Osteocyte (in vitro differentiated cells): ENCODE results near the gene TSPEAR. TPM values are rescaled to one million over a fixed set of nuclear protein-coding genes. Genes with fewer than 3 reads are reported as not detected.

ENCODE experiments used
- DNase-seq: peaks from one replicate; pipeline ENCODE4 v3.0.0; 2021; ENCODE audit warnings: mixed read lengths; ENCODE audit not compliant: unreplicated experiment; ENCODE audit errors: extremely low spot score
- H3K27ac Mint-ChIP-seq: one replicate; pipeline ENCODE4 v1.8.0; 2021; ENCODE audit warnings: mild to moderate bottlenecking, mixed read lengths; ENCODE audit not compliant: unreplicated experiment
- H3K27me3 Mint-ChIP-seq: one replicate; pipeline ENCODE4 v1.8.0; 2021; ENCODE audit warnings: mixed read lengths; ENCODE audit not compliant: unreplicated experiment
- H3K36me3 Mint-ChIP-seq: one replicate; pipeline ENCODE4 v1.8.0; 2021; ENCODE audit warnings: mixed read lengths; ENCODE audit not compliant: unreplicated experiment
- H3K4me1 Mint-ChIP-seq: one replicate; pipeline ENCODE4 v1.8.0; 2021; ENCODE audit warnings: mixed read lengths; ENCODE audit not compliant: unreplicated experiment
- H3K4me3 Mint-ChIP-seq: one replicate; pipeline ENCODE4 v1.8.0; 2021; ENCODE audit warnings: mild to moderate bottlenecking, moderate library complexity, mixed read lengths; ENCODE audit not compliant: unreplicated experiment
- H3K9me3 Mint-ChIP-seq: one replicate; pipeline ENCODE4 v1.8.0; 2021; ENCODE audit warnings: mixed read lengths; ENCODE audit not compliant: unreplicated experiment
- total RNA-seq: library from RNA; stranded (reverse); gene quantifications from 2 replicates; pipeline ENCODE4 v1.2.1, GENCODE V29; 2021
- TF ChIP-seq, protein P1 (sequence below): fragments of 200-600 bp; sonication (generic); IDR thresholded peaks from 2 replicates; pipeline ENCODE4 v1.5.0; 2021; ENCODE audit warnings: antibody characterized with exemption, mild to moderate bottlenecking, moderate library complexity

Gene TSPEAR
- total RNA-seq, 1 donor from 2014 or later: not detected

DNA sequence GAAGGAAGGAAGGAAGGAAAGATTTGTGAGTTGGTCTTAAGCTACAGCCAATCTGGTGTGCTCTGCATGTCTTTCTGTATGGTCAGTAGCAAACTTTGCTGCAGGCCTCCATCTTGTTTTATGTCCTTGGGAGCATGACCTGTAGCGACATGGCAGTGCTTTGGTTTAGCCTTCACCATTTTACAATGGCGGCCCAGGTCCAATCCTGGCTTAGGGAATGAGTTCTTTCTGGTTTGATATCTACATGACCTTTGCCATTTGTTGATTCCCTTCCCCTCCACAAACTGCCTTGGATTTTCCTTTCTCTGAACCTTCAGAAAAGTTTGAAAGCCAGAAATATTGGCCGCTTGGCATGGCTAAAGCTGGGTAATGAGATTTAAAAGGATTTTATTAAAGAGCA, 30.5 kb upstream of the TSPEAR start:
- peaks cover 18% of the 10 kb centered on the region for H3K4me1 Mint-ChIP-seq
- H3K4me3 Mint-ChIP-seq: no peak overlapping the region
- TF ChIP-seq, protein P1, sequence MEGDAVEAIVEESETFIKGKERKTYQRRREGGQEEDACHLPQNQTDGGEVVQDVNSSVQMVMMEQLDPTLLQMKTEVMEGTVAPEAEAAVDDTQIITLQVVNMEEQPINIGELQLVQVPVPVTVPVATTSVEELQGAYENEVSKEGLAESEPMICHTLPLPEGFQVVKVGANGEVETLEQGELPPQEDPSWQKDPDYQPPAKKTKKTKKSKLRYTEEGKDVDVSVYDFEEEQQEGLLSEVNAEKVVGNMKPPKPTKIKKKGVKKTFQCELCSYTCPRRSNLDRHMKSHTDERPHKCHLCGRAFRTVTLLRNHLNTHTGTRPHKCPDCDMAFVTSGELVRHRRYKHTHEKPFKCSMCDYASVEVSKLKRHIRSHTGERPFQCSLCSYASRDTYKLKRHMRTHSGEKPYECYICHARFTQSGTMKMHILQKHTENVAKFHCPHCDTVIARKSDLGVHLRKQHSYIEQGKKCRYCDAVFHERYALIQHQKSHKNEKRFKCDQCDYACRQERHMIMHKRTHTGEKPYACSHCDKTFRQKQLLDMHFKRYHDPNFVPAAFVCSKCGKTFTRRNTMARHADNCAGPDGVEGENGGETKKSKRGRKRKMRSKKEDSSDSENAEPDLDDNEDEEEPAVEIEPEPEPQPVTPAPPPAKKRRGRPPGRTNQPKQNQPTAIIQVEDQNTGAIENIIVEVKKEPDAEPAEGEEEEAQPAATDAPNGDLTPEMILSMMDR: no peak
- peak; percentile 17 for DNase-seq
- no peaks in the 10 kb centered on the region for H3K36me3 Mint-ChIP-seq
- no peaks in the 10 kb centered on the region for H3K9me3 Mint-ChIP-seq
- H3K27me3 Mint-ChIP-seq: peaks cover 48% of the 10 kb centered on the region
- H3K27ac Mint-ChIP-seq: no peak overlapping the region

DNA sequence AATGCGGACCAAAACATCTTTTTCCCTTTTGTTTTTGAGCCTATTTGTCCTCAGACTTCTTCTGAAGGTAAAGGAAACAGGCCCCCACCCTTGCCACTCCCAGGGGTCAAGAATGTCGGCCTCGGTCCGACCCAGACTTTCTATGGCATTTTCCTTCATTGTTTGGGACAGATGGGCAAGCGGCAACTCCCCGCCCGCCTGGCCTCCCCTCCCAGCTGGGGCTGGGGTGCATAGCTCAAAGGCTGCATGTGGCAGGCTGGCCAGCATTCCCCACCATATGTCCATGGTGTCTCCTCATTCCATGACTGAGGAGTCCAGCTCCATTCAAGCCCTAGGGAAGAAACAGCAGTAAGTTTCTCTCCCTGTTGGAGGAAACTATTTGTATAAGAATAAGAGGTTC, 29.4 kb upstream of the TSPEAR start:
- no peaks in the 10 kb centered on the region for H3K36me3 Mint-ChIP-seq
- H3K27me3 Mint-ChIP-seq: peaks cover 46% of the 10 kb centered on the region
- no peak overlapping the region for H3K27ac Mint-ChIP-seq
- no peak overlapping the region for H3K4me3 Mint-ChIP-seq
- peaks cover 30% of the 10 kb centered on the region for H3K4me1 Mint-ChIP-seq
- TF ChIP-seq, protein P1: no peak
- no peaks in the 10 kb centered on the region for H3K9me3 Mint-ChIP-seq
- DNase-seq: peak; percentile 77

DNA sequence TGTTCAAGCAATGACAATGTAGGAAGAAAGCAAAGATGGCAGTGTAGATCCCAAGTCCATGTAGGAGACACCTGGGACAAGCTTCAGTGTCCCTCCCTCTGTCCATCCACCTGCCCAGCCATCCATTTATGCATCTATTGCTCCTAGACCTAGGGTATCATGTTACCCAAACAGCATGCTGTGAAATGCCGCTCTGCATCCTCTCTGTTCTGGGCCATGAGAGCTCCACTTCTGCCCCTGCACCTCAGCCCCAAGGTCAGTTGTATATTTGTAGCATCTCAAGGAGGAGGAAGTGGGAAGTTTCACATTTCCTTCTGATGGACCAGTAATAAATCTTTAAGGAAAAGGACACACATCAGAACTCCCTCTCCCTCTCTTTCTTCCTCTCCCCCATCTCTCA, 27.9 kb upstream of the TSPEAR start:
- Mint-ChIP-seq H3K27me3 (peaks cover 43% of the 10 kb centered on the region), H3K9me3 (no peaks in the 10 kb centered on the region), H3K4me3 (no peak overlapping the region), H3K27ac (no peak overlapping the region), H3K36me3 (no peaks in the 10 kb centered on the region), H3K4me1 (peaks cover 37% of the 10 kb centered on the region)
- DNase-seq: peak; percentile 8
- TF ChIP-seq, protein P1: no peak

DNA sequence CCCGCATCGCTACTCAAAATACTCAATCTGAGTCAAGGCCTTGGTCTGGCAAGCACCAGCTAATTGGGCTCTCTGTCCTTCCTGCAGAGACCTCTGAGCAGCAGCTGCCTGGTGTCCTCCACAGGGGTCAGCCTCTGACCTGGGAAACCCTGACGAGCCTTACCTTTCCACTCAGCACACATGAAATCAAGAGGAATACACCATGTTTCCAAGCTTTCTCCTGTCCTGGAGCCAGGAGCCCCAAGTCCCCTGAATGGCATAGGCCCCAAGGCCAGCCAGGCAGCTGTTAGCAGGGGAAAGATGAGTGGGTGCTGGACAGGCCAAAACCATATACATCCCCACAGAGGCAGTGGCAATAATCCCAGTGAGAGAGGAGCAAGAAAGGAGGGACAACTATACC, 27.2 kb upstream of the TSPEAR start:
- Mint-ChIP-seq H3K4me1 (peaks cover 42% of the 10 kb centered on the region), H3K27me3 (peaks cover 36% of the 10 kb centered on the region), H3K9me3 (no peaks in the 10 kb centered on the region), H3K36me3 (no peaks in the 10 kb centered on the region), H3K4me3 (no peak overlapping the region), H3K27ac (no peak overlapping the region)
- TF ChIP-seq, protein P1: no peak
- DNase-seq: peak; percentile 64

DNA sequence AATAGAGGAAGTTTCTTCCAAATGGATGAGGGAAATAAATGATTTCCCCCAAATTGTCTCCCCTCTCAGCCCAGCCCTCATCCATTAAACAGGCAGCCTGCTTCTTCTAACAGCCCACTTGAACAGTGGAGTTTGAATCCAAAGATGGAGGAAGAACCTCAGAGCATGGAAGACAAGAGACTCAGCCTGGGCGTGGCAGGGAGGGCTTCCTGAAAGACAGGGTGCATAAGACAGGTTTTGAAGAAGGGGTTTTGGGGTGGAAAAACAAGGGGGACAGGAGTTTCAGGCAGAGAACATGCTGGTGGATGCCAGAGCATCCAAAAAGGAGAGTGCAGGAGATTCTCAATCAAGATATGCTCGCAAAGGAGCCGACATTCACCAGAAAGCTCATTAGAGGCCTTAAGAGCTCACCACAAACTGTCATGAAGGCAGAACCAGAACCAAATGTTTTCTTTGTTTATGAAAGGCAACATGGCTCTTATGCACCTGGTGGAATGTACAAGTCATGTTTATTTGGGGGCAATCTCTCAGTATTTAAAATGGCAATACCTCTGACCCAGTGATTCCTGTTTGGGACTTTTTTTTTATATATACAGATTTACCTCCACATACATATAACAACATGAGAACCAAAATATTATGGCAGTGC, 26.5 kb upstream of the TSPEAR start:
- Mint-ChIP-seq H3K27me3 (peaks cover 37% of the 10 kb centered on the region), H3K27ac (no peak overlapping the region), H3K4me3 (no peak overlapping the region), H3K9me3 (no peaks in the 10 kb centered on the region), H3K4me1 (peaks cover 46% of the 10 kb centered on the region), H3K36me3 (no peaks in the 10 kb centered on the region)
- TF ChIP-seq, protein P1: no peak
- DNase-seq: peak; percentile 44
